Calu3 (cell line): ENCODE data around the gene A3GALT2. TPM values are rescaled to one million over a fixed set of nuclear protein-coding genes. Genes with fewer than 3 reads are reported as not detected.

Experiments used
- BruUV-seq: library from RNA; stranded (reverse); fragments of 400-500 nt; replicated peaks from 2 replicates; lab custom pipeline; 2021; lab: Mats Ljungman, UMichigan
- CTCF ChIA-PET: fragments of 300-600 bp; sonication (Branson Sonifier 250); formaldehyde crosslinking; loops from one replicate; lab custom pipeline; 2022; ENCODE audit warnings: antibody characterized with exemption; lab: Charles Lee
- DNase-seq: peaks from one replicate; pipeline ENCODE4 v3.0.0; 2022
- H3K27ac Mint-ChIP-seq: one replicate; pipeline ENCODE4 v1.8.0; 2022; ENCODE audit warnings: mixed read lengths; ENCODE audit not compliant: unreplicated experiment
- H3K27me3 Mint-ChIP-seq: one replicate; pipeline ENCODE4 v1.8.0; 2022; ENCODE audit warnings: mixed read lengths; ENCODE audit not compliant: unreplicated experiment
- H3K36me3 Mint-ChIP-seq: one replicate; pipeline ENCODE4 v1.8.0; 2022; ENCODE audit warnings: mild to moderate bottlenecking, moderate library complexity, mixed read lengths; ENCODE audit not compliant: insufficient read depth, unreplicated experiment
- H3K4me1 Mint-ChIP-seq: one replicate; pipeline ENCODE4 v1.8.0; 2022; ENCODE audit warnings: mild to moderate bottlenecking, low read depth, mixed read lengths; ENCODE audit not compliant: unreplicated experiment
- H3K4me3 Mint-ChIP-seq: one replicate; pipeline ENCODE4 v1.8.0; 2022; ENCODE audit warnings: mild to moderate bottlenecking, low read depth, moderate library complexity, mixed read lengths; ENCODE audit not compliant: unreplicated experiment
- H3K9me3 Mint-ChIP-seq: one replicate; pipeline ENCODE4 v1.8.0; 2022; ENCODE audit warnings: low read depth, mixed read lengths; ENCODE audit not compliant: unreplicated experiment
- intact Hi-C: fragments of 100-400 bp; cut with micrococcal nuclease; formaldehyde crosslinking; loops from one replicate; pipeline ENCODE4 v1.10.0; 2022; ENCODE audit not compliant: unreplicated experiment
- total RNA-seq: library from RNA; stranded (reverse); gene quantifications from 2 replicates; pipeline ENCODE4 v1.2.3, GENCODE V29; 2022
- TF ChIP-seq, protein P1 (sequence below): fragments of 200-600 bp; IDR thresholded peaks from one replicate; pipeline ENCODE4 v1.8.0; 2022; ENCODE audit warnings: antibody characterized with exemption; ENCODE audit not compliant: unreplicated experiment

Gene A3GALT2
- total RNA-seq, 1 experiment from 2014 or later = not detected

DNA sequence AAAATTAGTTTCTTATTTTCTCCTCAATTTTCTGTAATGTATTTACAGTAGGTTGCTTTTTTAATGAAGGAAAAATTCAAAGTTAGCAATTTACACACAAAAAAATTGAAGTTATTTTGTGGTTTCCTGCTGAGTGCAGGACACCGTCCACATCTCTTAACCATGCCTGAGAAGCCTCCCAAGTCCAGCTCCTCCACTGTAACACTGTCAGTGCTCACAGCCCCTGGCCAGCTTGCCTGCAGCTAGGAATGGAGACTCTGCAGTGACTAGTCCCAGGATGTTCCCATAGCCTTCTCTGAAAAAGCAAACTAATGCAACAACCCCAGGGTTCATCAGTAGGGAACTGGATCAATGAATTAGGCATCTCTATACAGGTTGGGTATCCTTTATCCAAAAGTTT is 3.5 kb downstream of the A3GALT2 start:
- no peak for DNase-seq
- CTCF ChIA-PET = no interaction called here
- peaks cover 10% of the 10 kb centered on the region for H3K36me3 Mint-ChIP-seq
- intact Hi-C loops = no loop called here
- no peaks in the 10 kb centered on the region for H3K9me3 Mint-ChIP-seq
- BruUV-seq = no TSS peak
- H3K27ac Mint-ChIP-seq = no peak overlapping the region
- no peaks in the 10 kb centered on the region for H3K27me3 Mint-ChIP-seq
- TF ChIP-seq, protein P1, sequence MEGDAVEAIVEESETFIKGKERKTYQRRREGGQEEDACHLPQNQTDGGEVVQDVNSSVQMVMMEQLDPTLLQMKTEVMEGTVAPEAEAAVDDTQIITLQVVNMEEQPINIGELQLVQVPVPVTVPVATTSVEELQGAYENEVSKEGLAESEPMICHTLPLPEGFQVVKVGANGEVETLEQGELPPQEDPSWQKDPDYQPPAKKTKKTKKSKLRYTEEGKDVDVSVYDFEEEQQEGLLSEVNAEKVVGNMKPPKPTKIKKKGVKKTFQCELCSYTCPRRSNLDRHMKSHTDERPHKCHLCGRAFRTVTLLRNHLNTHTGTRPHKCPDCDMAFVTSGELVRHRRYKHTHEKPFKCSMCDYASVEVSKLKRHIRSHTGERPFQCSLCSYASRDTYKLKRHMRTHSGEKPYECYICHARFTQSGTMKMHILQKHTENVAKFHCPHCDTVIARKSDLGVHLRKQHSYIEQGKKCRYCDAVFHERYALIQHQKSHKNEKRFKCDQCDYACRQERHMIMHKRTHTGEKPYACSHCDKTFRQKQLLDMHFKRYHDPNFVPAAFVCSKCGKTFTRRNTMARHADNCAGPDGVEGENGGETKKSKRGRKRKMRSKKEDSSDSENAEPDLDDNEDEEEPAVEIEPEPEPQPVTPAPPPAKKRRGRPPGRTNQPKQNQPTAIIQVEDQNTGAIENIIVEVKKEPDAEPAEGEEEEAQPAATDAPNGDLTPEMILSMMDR = no peak
- no peaks in the 10 kb centered on the region for H3K4me1 Mint-ChIP-seq
- H3K4me3 Mint-ChIP-seq = no peak overlapping the region

DNA sequence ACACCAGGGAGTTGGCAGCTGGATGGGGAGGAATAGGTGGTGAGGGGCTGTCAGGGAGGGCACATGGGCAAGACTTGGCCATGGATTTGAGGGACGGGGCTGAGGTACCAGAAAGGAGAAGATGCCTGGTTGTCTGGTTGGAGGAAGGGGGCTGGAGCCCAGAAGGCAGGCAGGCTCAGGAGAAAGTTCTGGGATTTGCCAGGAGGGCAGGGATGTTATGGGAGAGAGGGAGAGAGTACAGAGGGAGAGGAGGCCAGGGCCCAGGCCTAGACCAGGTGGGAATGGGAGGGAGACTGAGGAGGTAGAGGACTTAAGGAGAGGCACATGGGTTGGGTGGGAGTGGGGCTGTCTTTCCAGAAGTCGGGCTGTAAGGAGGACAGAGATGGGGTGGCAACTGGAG is 4.3 kb downstream of the A3GALT2 start:
- CTCF ChIA-PET = no interaction called here
- DNase-seq = no peak
- peaks cover 5% of the 10 kb centered on the region for H3K36me3 Mint-ChIP-seq
- H3K4me3 Mint-ChIP-seq = no peak overlapping the region
- H3K27me3 Mint-ChIP-seq = no peaks in the 10 kb centered on the region
- H3K4me1 Mint-ChIP-seq = no peaks in the 10 kb centered on the region
- no peak overlapping the region for H3K27ac Mint-ChIP-seq
- no peaks in the 10 kb centered on the region for H3K9me3 Mint-ChIP-seq
- intact Hi-C loops = no loop called here
- no TSS peak for BruUV-seq
- TF ChIP-seq, protein P1 = no peak

DNA sequence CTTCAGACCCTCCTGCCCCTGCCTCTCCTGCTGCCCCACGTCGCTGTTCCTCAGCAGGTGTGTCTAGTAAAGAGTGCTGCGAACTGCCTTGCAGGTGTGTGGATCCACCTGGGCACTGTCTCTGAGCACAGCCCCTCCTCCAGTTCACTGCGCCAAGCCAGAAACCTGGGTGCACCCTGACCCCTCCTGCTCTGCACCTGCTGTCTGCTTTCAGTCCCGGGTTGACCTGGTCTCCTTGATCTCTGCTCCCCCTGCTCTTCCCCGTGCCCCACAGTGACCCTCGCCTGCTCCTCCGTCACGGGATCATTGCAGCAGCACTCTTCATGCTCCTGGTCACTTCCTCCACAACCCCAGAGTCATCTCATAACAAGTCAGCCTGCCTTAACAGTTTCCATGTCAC is 6.5 kb downstream of the A3GALT2 start:
- no peak for DNase-seq
- TF ChIP-seq, protein P1 = no peak
- no TSS peak for BruUV-seq
- H3K36me3 Mint-ChIP-seq = no peaks in the 10 kb centered on the region
- no peak overlapping the region for H3K27ac Mint-ChIP-seq
- no peaks in the 10 kb centered on the region for H3K9me3 Mint-ChIP-seq
- H3K4me1 Mint-ChIP-seq = no peaks in the 10 kb centered on the region
- CTCF ChIA-PET = no interaction called here
- H3K4me3 Mint-ChIP-seq = no peak overlapping the region
- intact Hi-C loops = no loop called here
- no peaks in the 10 kb centered on the region for H3K27me3 Mint-ChIP-seq

DNA sequence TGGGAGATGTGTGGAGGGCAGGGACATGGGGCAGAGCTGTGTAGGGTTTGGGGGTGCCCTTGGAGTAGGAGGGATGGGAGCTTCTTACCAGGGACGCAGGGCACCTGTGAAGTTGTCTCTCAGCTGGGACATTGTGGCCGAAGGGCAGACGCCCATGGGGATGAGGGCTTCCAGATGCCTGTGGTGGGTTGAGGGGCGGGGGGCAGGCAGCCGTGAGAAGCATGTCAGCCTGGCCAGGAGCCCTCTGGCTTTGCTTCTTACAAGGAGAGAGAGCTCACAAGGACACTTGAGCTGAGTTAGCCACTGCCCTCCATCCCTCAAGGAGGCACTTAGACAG is 8.5 kb downstream of the A3GALT2 start:
- Mint-ChIP-seq H3K4me3 (no peak overlapping the region), H3K27ac (no peak overlapping the region), H3K36me3 (no peaks in the 10 kb centered on the region), H3K9me3 (no peaks in the 10 kb centered on the region), H3K27me3 (no peaks in the 10 kb centered on the region), H3K4me1 (no peaks in the 10 kb centered on the region)
- BruUV-seq = no TSS peak
- intact Hi-C loops = no loop called here
- TF ChIP-seq, protein P1 = no peak
- CTCF ChIA-PET = no interaction called here
- DNase-seq = no peak
